Spleen (tissue), 7 donors: ENCODE data around the gene PIK3R6.

Source experiments
- CTCF ChIP-seq, 11 experiments: fragments of 200-600 bp in 7 of 11; fragments of 450-650 bp in 4 of 11; sonication (generic) in 4 of 11; IDR thresholded peaks in 8 of 11; conservative IDR thresholded peaks in 3 of 11; 1 replicate in 7 of 11; 2 replicates in 4 of 11; pipeline versions ENCODE4 v1.4.0 to v1.8.0; 2016 to 2021; ENCODE audit warnings: antibody characterized with exemption in 11 of 11, inconsistent platforms in 4 of 11, mild to moderate bottlenecking in 1 of 11
- POLR2A ChIP-seq, 3 donors: fragments of 450-650 bp; IDR thresholded peaks; one replicate each; pipeline ENCODE4 v1.5.1; 2017; ENCODE audit warnings: antibody characterized with exemption in 3 of 3, mild to moderate bottlenecking in 1 of 3
- donor health status: DM: no; HTN: no; CAD: no; lungs with moderate emphysema.
- donor health status: DM: no; HTN: no; CAD: no.
- donor health status: DM: no; HTN: no; CAD: no.

DNA sequence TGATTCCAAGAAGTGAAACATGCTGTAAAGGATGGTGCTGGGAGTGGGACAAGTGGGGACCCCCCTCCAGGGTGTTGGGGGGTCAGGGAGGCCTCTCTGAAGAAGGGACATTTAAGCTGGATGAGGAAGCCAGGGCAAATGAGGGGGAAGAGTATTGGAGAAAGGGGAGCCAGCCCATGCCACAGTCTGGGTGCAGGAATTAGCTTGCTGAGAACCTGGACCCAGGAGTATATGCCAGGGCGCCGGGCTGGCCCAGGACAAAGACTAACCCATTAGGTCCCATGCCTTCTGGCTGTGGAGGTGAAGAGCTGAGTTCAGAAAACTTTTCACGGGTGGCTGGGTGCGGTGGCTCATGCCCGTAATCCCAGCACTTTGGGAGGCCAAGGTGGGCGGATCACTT, 45.6 kb upstream of the PIK3R6 start:
- TF ChIP-seq POLR2A (IDR thresholded peaks at IDR 0.05) (no peak), CTCF (IDR thresholded peaks at IDR 0.05 in 8 of 11, conservative IDR thresholded peaks at IDR 0.05 in 3 of 11) (no peak)
